GM21528 (cell line): Measurements from ENCODE around the gene ZNF516.
"Not testable (repeated sequence)": the region's sequence is repeated elsewhere in the genome, so short reads cannot be mapped to it uniquely, and the experiment has no call there.

Experiments used
- ATAC-seq: cut with Tn5 transposase; IDR thresholded peaks from one replicate; pipeline ENCODE4 v1.9.1; 2021; ENCODE audit warnings: mild to moderate bottlenecking, moderate library complexity; ENCODE audit not compliant: unreplicated experiment, low FRiP score

The ZNF516 gene

DNA sequence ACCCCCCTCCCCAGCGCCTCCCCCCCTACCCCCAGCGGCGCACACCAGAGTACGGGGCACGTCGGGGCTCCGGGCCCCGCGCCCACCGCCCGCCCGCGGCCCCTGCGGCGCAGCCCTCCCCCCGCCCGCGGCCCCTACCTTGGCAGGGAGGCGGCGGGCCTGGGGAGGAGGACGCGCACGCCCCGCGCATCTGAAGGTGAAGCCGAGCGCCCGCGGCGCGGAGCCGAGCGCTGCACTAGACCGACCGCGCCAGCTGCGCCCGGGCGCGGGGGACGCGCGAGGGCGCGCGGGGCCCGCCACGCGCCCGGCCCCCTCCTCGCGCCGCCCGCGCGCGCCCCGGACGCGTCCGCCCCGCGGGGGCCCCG lies at the start of gene ZNF516:
ZNF516 (minus strand) TSS at position 237 of the 365 bp plus-strand sequence. CDS start 52,188 bp downstream, outside the sequence.
- ATAC-seq: peak; percentile 13

DNA sequence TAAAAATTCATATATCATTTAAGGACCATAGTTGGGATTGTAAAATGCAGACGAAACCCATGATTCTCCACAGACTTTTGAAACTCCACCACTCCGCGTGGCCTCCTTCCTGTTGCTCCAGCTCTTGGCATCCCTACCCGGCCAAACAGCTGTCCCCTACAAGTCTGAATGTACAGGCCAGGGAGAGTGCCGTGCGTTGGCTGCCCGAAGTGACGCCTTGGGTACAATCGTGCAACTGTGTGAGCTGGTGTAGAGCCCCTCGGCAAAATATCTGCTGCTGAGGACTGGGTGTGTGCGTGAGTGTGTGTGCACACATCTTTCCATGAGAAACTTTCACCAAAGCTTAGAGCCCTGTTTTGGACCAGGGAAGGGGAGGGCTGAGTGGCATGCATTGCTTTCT lies 43.8 kb upstream of the ZNF516 start:
- no peak for ATAC-seq

- ATAC-seq: no peak
These were observed 42.6 kb upstream of the ZNF516 start for GRCh38 chr18:76537621-76538020.

GRCh38 chr18:76536593-76536992 lies 41.6 kb upstream of the ZNF516 start:
- not testable (repeated sequence) for ATAC-seq

DNA sequence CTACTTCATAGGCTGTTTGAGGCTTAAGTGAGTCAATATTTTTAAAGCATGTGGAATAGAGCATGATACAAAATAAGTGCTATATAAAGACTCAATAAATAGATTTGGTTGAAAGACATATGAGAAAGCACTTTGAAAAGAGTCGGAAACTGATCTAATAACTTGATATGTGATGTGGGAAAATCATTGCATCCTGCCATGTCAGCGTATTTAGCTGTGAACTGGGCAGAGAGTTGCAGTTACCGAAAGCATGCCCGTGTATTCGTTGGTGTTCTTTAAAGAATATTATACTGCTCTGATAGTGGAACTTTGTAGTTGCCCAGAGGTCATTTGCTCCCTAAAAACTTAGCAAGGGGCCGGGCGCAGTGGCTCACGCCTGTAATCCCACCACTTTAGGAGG lies 37.8 kb upstream of the ZNF516 start:
- ATAC-seq: no peak

DNA sequence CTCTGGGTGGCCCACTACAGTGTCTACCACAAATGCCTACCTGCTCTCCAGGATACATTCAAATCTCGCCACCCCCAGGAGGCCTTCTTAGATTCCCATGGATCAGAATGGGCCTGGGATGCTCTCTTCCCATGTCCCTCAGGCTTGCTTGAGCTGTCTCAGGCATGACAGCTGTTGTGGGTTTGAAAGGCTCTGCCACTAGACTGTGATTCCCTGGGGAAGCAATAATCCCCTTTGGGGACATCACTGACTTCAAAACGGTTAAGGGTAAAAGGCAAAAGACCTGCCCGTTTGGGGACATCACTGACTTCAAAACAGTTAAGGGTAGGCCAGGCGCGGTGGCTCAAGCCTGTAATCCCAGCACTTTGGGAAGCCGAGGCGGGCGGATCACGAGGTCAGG lies 35.8 kb upstream of the ZNF516 start:
- ATAC-seq: no peak

- no peak for ATAC-seq
These were observed 35.3 kb upstream of the ZNF516 start for GRCh38 chr18:76530391-76530790.

- no peak for ATAC-seq
These were observed 34.4 kb upstream of the ZNF516 start for GRCh38 chr18:76529433-76529811.

- ATAC-seq: no peak
These were observed 33.7 kb upstream of the ZNF516 start for GRCh38 chr18:76528477-76529432.

- no peak for ATAC-seq
These were observed 30.9 kb upstream of the ZNF516 start for GRCh38 chr18:76525911-76526310.

GRCh38 chr18:76524900-76525698 lies 30.1 kb upstream of the ZNF516 start:
- ATAC-seq: no peak

- no peak for ATAC-seq
These were observed 29.4 kb upstream of the ZNF516 start for GRCh38 chr18:76524477-76524876.

- no peak for ATAC-seq
These were observed 27.5 kb upstream of the ZNF516 start for GRCh38 chr18:76522551-76522950.

DNA sequence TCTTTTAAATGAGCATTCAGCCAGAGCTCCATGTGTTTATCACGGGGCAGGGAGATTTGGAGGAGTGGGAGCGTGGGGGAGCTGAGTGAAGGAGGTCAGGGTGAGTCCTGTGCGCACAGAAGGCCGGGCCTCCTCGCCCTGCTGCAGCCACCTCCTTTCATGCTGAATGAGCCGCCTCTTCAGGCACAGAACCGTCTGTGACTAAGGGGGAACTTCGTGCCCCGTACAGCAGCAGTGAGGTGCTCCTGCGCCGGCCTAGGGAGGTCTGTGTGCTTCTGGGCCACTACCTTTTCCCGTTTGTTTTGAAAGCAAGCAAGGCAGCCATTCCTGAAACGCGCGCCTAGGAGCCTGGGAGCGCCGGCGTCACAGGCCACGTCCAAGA lies 27.1 kb upstream of the ZNF516 start:
- ATAC-seq: no peak

DNA sequence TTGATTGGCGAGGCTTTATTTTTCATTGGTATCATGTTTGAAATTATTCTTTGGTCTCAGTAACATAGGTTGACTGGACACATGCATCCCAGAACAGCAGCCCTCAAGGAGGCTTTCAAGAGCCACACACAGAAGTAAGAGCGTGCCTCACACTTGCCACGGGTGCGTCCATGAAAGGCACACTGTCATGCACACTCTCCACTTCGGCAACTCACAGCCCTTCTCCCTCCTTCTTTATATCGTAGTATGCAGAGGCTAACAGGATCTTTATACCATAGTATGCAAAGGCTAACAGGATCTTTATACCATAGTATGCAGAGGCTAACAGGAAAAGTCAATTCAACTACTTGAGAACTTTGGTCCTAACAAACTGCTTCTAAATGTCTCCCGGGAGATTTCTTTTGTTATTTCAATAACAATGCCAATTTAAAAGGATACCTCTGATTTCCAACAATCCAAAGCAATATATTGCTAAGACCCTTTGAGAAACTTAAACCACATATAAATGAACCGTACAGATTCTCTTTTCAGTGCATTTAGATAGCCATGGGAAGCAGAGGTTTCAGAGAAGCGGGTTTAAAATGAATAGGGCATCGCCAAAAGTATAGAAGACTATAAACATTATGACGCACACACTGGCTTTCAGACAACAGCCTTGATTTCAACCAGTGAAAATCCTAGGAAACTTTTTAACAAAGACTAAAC lies 26.5 kb upstream of the ZNF516 start:
- ATAC-seq: no peak

DNA sequence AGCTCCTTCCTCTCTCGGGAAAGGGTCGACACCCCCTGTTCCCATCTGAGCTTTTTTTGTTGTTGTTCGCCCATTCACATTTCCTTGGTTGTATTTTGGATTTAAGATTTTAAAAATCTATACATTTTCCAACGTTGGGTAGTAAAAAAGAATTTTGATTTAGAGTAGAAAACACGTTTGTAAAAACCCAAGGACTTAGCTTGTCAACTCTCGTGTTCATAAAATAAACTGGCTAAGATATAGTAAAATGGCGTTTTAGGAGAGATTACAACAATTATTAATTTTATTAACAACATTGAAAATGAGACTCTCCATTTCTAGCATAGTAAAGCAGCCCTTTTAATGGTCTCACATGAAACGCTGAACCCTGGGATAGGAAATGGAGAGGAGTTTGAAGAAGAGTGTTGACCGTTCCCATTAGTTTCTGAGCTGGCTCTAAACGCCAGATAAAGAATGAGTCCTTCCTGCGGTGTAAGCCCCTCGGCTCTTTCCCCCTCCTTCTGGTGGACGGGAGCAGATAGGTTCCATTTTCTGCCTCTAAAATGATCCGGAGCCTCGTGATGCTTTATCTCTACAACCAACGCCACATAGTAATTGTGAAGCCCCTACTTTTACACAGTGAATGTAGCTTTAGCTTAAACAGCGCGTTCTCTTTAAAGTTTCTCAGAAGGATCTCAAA lies 24.0 kb upstream of the ZNF516 start:
- no peak for ATAC-seq

DNA sequence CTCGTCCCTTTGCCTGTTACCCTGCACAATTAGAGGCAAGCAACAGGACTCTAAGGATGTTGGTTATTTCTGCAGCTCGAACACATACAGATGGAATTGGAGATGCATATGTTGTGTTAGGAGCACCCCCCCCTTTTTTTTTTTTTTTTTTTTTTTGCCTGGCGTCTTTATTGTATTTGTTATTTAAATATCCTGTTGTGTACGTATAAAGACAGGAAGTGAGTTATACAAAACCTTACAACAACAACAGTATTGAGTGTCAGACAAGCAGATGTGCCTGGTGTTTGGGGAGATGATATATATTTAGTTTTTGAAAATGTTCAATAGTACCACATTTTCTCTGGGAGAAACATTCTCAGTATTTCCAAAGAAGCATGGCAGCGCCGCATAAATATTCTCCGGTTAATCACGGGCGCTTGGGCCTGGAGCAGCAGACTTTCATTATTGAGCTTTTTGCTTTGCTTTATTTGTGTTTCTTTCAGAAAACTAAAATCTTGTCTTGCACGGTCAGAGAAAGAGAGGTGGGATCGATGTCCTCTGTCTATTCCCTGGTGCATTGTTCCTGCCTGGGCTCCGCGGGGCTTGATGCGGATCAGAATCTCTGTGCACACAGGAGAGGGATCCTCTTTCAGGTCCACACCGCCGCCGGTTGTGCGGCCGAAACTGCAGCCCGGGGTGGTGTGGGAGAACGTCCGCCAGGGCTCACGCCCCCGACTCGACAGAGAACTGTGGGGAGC lies 23.2 kb upstream of the ZNF516 start:
- ATAC-seq: peak; percentile 60

GRCh38 chr18:76515576-76515975 lies 20.5 kb upstream of the ZNF516 start:
- ATAC-seq: no peak

GRCh38 chr18:76514573-76514972 lies 19.5 kb upstream of the ZNF516 start:
- no peak for ATAC-seq
